HG02943 (cell line): ENCODE measurements around the gene ABCA3.
A peak's percentile ranks its signal among the peaks of the same experiment; 100 is the strongest.
"Not testable (repeated sequence)": the region's sequence is repeated elsewhere in the genome, so short reads cannot be mapped to it uniquely, and the experiment has no call there.

ENCODE experiments used
- ATAC-seq: cut with Tn5 transposase; IDR thresholded peaks from one replicate; pipeline ENCODE4 v1.9.1; 2021; ENCODE audit warnings: mild to moderate bottlenecking, low read depth, moderate library complexity; ENCODE audit not compliant: unreplicated experiment

Gene ABCA3

GRCh38 chr16:2263026-2263425 is 77.5 kb downstream of the ABCA3 start:
- ATAC-seq = not testable (repeated sequence)

DNA sequence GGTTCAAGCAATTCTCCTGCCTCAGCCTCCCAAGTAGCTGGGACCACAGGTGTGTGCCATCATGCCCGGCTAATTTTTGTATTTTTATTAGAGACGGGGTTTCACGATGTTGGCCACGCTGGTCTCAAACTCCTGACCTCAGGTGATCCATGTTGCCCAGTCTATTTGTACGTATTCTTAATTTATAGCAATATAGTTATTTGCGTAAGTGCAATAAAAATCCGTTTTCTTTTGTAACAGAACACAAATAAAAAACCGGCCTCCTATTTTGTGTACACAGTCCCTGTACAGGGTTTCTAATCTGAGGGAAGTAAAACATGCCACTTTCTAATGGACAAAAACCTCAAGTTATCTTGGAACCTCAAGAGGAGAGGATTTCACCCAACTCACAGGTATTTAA is 80.3 kb downstream of the ABCA3 start:
- ATAC-seq = no peak

GRCh38 chr16:2258530-2258929 is 82.0 kb downstream of the ABCA3 start:
- ATAC-seq = not testable (repeated sequence)

- ATAC-seq = no peak
Measured at GRCh38 chr16:2257726-2258125, 82.8 kb downstream of the ABCA3 start.

GRCh38 chr16:2256531-2257140 is 83.9 kb downstream of the ABCA3 start:
- no peak for ATAC-seq

GRCh38 chr16:2253293-2253692 is 87.2 kb downstream of the ABCA3 start:
- no peak for ATAC-seq

DNA sequence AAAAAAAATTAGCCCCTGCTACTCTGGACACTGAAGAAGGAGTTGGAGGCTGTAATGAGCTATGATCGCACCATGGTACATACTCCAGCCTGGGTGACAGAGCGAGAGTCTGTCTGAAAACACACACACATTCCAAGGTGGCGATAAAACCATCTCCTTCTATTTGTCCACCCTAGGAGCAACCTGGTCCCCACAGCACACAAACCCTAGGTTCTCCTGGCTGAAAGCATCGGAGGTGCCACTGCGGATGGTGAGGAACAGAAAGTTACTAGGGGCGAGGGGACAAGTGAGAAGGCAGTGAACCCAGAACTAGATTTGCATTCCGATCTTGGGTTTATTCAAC is 87.8 kb downstream of the ABCA3 start:
- no peak for ATAC-seq

DNA sequence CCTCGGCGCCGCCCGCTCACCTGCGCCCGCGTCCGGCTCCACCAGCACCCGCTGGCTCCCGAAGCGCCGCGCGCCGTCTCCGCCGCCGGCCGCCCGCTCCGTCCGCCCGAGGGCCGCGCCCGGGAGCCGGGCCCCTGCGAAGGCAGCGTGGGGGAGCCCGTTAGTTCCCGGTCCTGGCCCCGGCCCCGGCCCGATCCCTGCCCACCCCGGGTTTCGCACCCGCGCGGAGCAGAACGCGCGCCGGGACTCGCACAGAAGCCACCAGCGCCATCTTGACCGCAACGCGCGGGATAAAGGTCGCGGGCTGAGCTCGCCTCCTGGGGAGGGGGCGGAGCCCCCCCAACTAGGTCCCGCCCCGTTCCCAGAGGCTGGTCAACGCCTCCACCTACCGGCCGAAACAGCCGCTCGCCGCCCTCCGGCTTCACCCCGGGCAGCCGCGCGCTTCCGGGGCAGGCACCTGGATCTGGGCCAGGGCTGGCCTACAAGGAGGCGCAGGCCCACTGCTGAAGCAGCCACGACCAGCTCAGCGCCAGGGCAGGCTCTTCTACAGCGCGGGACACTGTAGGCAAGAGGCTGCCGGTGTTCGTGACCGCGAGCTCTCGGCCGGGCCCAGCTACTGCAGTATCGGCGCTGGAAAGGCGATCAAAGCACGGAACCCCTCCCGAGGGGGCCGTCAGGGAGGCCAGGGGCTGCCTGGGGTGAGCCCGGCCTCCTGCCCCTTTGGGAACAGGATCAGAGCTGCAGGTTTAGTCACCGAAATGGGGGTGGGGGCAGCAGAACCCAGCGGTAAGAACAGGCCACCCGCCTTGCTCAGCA is 89.0 kb downstream of the ABCA3 start, which contains the start of gene ECI1:
TSS of gene ECI1 (minus strand) at position 292 of the 816 bp plus-strand sequence. CDS start at position 271, 21 bp downstream.
- peak; percentile 79 for ATAC-seq

GRCh38 chr16:2250652-2251295 is 89.8 kb downstream of the ABCA3 start:
- ATAC-seq = no peak

- no peak for ATAC-seq
Measured at GRCh38 chr16:2246301-2246885, 94.1 kb downstream of the ABCA3 start.

- no peak for ATAC-seq
Measured at GRCh38 chr16:2244926-2245795, 95.4 kb downstream of the ABCA3 start.

DNA sequence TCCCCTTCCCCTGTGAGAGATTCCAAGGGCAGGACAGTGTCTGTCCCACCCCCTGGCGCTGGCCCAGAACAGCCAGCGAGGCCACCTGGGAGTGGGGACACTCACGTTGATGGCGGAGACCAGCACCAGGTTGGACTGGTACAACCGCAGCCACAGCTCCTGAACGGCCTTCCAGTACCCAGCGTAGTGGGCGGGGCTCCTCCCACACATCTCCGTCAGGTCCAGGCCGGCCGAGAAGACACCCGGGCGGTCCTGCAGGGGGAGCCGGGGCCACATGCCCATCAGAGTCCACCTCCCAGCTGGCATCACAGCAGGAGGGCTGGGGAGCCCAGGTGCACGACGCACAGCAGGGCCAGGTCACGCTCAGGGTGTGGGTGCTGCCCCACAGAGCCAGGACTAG is 96.2 kb downstream of the ABCA3 start:
- no peak for ATAC-seq

- no peak for ATAC-seq
Measured at GRCh38 chr16:2243781-2244180, 96.7 kb downstream of the ABCA3 start.

- ATAC-seq = no peak
Measured at GRCh38 chr16:2243031-2243528, 97.4 kb downstream of the ABCA3 start.

DNA sequence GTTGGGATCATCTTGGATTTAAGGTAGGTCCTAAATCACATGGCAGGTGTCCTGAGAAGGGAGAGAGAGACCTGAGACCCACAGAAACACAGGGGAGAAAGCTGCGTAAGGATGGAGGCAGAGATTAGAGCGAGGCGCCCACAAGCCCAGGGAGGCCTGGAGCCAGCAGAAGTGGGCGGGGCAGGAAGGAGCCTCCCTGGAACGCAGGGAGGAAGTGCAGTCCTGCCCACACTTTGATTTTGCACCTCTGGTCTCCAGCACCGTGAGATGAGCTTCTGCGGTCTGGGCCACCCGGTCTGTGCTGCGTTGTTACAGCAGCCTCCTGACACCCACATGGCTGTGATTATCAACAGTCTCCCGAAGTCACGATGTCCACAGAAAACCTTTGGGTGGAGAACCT is 97.9 kb downstream of the ABCA3 start:
- ATAC-seq = no peak

GRCh38 chr16:2240331-2240730 is 100.2 kb downstream of the ABCA3 start:
- ATAC-seq = not testable (repeated sequence)

GRCh38 chr16:2238838-2239675 is 101.5 kb downstream of the ABCA3 start:
- ATAC-seq = no peak

DNA sequence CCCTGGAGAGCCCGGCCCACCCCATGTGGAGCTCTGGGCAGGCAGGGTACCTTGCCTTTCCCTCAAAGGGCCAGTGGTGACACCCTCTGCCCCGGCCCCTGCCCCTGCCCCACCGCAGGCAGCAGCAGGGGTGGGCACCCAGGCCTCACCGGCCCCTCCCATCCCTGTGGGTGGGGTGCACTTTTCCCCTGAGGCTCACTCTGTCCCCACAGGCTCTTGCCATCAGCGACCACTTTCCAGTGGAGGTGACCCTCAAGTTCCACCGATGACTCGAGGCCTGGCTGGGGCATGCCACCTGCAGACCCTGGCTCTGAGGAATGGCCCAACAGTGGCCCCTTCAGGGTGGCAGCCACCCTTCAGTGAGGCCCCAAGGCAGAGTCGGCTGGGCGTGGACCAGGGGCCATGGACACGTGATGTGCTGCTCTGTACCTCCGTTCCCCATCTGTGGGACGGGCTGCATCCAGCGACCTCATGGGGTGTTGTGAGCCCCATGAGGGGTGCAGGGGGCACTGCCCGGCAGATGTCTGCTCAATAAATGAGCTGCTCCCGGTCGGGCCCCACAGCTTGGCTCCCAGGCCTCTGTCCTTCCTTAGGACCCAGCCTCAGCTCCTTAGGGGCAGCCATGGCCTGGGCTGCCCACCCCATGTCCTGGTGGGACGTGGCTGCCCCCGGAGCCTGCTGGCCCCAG is 102.2 kb downstream of the ABCA3 start:
- no peak for ATAC-seq
